Keratinocyte (primary cell): ENCODE measurements around the gene H19.

Experiments
- EZH2 ChIP-seq: IDR thresholded peaks from one replicate; pipeline ENCODE4 v1.6.1; 2012; ENCODE audit warnings: inconsistent platforms, mild to moderate bottlenecking, low read length, moderate library complexity
- TF ChIP-seq, protein P1 (sequence below), 3 experiments: IDR thresholded peaks in 1 of 3; conservative IDR thresholded peaks in 1 of 3; optimal IDR thresholded peaks in 1 of 3; 2 replicates in 2 of 3; 3 replicates in 1 of 3; pipeline versions ENCODE3 to v1.5.1; 2011; ENCODE audit warnings: low read length in 3 of 3, mild to moderate bottlenecking in 3 of 3, moderate library complexity in 2 of 3, control low read depth in 1 of 3, inconsistent platforms in 1 of 3; ENCODE audit not compliant: insufficient read depth in 2 of 3; ENCODE audit errors: extremely low read depth in 1 of 3

DNA sequence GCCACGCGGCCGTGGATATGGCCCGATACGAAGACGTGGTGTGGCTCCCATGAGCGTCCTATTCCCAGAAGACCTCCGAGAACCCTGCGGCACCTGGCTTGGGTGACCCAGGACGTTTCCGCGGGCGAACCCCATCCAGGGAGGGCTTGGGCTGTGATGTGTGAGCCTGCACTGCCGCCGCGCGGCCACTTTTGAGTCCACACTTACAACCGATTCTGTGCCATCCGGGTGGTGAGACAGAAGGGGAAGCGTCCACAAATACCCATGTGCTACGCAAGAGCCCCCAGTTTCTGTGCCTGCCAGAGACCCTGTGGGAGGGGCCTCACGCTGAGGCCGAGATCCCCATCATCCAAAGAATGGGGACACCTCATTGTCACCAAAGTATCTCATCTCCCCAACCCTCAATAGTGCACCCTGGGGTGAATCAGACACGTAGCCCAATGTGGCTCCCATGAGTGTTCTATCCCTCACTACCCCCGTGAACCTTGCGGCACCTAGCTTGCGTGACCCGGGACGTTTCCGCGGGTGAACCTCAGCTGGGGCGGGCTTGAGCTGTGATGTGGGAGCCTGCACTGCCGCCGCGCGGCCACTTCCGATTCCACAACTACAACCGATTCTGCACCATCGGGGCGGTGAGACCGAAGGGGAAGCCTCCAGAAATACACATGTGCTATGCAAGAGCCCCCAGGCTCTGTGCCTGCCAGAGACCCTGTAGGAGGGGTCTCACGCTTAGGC is 4.6 kb upstream of the H19 start:
- TF ChIP-seq, protein P1, sequence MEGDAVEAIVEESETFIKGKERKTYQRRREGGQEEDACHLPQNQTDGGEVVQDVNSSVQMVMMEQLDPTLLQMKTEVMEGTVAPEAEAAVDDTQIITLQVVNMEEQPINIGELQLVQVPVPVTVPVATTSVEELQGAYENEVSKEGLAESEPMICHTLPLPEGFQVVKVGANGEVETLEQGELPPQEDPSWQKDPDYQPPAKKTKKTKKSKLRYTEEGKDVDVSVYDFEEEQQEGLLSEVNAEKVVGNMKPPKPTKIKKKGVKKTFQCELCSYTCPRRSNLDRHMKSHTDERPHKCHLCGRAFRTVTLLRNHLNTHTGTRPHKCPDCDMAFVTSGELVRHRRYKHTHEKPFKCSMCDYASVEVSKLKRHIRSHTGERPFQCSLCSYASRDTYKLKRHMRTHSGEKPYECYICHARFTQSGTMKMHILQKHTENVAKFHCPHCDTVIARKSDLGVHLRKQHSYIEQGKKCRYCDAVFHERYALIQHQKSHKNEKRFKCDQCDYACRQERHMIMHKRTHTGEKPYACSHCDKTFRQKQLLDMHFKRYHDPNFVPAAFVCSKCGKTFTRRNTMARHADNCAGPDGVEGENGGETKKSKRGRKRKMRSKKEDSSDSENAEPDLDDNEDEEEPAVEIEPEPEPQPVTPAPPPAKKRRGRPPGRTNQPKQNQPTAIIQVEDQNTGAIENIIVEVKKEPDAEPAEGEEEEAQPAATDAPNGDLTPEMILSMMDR (optimal IDR thresholded peaks at IDR 0.05 in 1 of 3, IDR thresholded peaks at IDR 0.05 in 1 of 3, conservative IDR thresholded peaks at IDR 0.05 in 1 of 3; ENCODE audit: extremely low read depth in 1 of 3, insufficient read depth in 2 of 3, low read length in 3 of 3) = no peak
- no peak for TF ChIP-seq EZH2
